Posterior cingulate gyrus (tissue), 11 donors: Measurements from ENCODE around the gene CAPN9.
"Not testable (repeated sequence)": the region's sequence is repeated elsewhere in the genome, so short reads cannot be mapped to it uniquely, and the experiment has no call there.

Experiments
- DNase-seq, 10 donors: peaks; one replicate each; pipeline versions ENCODE4 v3.0.0 to v3.0.0-alpha.2; 2020 to 2021; ENCODE audit warnings: mixed read lengths in 3 of 10
- intact Hi-C: fragments of 100-400 bp; cut with DNase I; formaldehyde crosslinking; loops from one replicate; pipeline ENCODE4 v1.15.1; 2023

The CAPN9 gene, protein sequence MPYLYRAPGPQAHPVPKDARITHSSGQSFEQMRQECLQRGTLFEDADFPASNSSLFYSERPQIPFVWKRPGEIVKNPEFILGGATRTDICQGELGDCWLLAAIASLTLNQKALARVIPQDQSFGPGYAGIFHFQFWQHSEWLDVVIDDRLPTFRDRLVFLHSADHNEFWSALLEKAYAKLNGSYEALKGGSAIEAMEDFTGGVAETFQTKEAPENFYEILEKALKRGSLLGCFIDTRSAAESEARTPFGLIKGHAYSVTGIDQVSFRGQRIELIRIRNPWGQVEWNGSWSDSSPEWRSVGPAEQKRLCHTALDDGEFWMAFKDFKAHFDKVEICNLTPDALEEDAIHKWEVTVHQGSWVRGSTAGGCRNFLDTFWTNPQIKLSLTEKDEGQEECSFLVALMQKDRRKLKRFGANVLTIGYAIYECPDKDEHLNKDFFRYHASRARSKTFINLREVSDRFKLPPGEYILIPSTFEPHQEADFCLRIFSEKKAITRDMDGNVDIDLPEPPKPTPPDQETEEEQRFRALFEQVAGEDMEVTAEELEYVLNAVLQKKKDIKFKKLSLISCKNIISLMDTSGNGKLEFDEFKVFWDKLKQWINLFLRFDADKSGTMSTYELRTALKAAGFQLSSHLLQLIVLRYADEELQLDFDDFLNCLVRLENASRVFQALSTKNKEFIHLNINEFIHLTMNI

GRCh38 chr1:230747127-230747730 is at the start of gene CAPN9:
Gene CAPN9 (plus strand): TSS chr1:230747388. CDS start chr1:230747497, 109 bp downstream.
- intact Hi-C loops, result no loop called here
- no peak for DNase-seq

DNA sequence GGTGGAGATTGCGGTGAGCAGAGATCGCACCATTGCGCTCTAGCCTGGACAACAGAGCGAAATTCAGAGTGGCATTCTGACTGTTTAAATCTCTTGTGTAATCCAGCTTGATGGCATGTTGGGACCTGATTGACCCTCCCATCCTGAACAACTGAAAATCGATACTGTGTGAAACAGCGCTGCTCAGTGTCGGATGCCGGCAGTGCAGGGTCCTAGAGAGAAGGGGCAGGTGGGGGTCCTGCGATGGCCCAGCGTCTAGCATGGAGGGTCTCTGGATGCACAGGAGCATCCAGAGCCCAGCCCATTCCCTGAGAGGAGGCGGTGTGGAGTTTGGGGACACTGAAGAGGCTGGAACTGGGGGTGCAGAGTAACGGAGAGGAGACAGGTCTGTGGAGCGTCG is 49.1 kb upstream of the CAPN9 start:
- no peak for DNase-seq
- intact Hi-C loops, result no loop called here

DNA sequence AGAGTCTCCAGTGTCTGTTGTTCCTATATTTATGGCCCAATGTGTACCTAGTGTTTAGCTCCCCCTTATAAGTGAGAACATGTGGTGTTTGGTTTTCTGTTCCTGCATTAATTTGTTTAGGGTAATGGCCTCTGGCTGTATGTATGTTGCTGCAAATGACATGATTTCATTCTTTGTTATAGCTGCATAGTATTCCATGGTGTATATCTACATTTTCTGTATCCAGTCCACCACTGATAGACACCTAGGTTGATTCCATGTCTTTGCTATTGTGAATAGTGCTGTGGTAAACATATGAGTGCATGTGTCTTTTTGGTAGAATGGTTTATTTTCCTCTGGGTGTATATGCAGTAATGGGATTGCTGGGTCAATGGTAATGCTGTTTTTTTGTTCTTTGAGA is 48.2 kb upstream of the CAPN9 start:
- DNase-seq, intact Hi-C loops: not testable (repeated sequence)

GRCh38 chr1:230699716-230700115 is 47.5 kb upstream of the CAPN9 start:
- intact Hi-C loops, result loop anchor here (10.0 kb wide), 1 partner anchor 75 kb away; no protein-coding TSS in a partner anchor
- no peak for DNase-seq

DNA sequence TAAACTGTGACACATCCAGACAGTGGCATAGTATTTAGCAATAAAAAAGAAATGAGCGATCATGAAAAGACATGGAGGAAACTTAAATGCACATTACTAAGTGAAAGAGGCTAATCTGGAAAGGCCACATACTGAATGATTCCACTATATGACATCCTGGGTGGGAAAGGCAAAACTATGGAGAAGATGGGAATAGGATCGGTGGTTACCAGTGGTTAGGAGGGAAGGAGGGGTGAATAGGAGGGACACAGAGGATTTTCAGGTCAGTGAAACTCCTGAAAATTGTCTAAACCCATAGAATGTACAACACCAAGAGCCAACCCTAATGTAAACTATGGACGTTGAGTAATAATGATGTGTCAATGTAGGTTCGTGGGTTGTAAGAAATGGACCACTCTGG is 47.1 kb upstream of the CAPN9 start:
- intact Hi-C loops, result loop anchor here (10.0 kb wide), 1 partner anchor 75 kb away; no protein-coding TSS in a partner anchor
- DNase-seq, result no peak

DNA sequence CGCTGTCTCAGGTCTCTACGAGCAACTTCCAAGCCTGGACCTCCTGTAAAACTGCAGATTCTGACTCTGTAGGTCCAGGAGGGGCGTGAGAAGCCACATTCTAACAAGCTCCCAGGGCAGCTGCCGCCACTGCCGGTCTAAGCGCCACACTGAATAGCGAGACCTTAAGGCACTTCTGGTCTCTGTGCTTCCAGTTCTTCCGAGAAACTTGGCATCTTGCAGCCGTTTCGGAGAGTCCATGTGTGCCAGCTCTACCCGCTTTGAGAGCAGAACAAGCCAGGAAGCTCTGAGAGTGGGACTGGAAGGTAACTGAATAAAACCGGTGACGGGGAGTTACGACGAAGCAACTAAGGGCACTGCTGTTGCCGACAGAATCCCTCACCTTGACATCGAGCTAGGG is 45.8 kb upstream of the CAPN9 start:
- DNase-seq, result peak in 2 of 10 donors; percentile 31 to 85
- intact Hi-C loops, result loop anchor here (10.0 kb wide), 1 partner anchor 73 kb away; no protein-coding TSS in a partner anchor

DNA sequence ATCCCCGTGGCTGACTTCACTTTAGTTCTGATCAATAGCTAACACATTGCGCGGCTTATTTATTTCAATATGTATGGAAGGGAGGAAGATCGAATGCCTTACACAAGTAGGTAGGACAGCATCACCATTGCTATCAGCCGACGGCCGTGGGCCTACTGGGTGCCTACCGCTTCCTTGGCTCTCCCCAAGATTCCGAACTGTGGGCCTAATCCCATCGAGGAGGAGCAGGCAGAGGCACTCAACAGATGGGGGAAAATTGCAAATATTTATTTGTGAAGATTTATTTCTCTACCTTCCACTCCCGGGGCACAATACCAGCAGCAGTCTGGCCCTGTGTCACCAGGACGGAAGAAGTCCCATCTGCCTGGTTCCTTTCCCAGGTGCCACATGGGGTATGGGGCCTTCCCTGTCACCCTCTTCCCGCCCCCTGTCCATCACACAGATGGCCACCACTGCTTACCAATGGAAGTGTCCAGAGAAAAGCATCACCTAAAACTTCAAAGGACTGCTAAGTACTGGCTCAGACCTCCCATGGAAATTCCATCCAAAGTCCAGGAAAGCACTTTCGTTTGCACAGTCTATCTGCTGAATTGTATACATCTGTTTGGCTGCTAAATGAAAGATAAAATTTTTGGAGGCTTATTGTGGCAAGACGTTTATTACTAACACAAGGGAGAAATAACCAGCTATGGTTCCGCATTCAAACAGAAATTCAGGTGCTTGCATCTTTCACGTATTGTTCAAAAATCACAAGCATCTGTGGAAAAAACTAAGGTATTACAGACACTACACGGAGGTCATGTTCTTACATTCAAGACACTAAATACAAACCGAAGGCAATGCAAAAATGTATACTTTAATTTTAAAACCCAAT is 45.1 kb upstream of the CAPN9 start:
- DNase-seq, result no peak
- intact Hi-C loops, result loop anchor here (10.0 kb wide), 1 partner anchor 73 kb away; no protein-coding TSS in a partner anchor

GRCh38 chr1:230702934-230703678 is 44.1 kb upstream of the CAPN9 start:
- no peak for DNase-seq

GRCh38 chr1:230703679-230704385 is 43.4 kb upstream of the CAPN9 start:
- peak in 1 of 10 donors; percentile 73 for DNase-seq
- intact Hi-C loops, result loop anchor here (10.0 kb wide), 1 partner anchor 71 kb away; no protein-coding TSS in a partner anchor

More at GRCh38 chr1:230702934-230703678, 44.1 kb upstream of the CAPN9 start:
- intact Hi-C loops, result loop anchor here (10.0 kb wide), 1 partner anchor 72 kb away; no protein-coding TSS in a partner anchor

GRCh38 chr1:230704830-230705229 is 42.4 kb upstream of the CAPN9 start:
- DNase-seq, result no peak
- intact Hi-C loops, result loop anchor here (10.0 kb wide), 1 partner anchor 70 kb away; no protein-coding TSS in a partner anchor

GRCh38 chr1:230705289-230706019 is 41.7 kb upstream of the CAPN9 start:
- intact Hi-C loops, result loop anchor here (10.0 kb wide), 1 partner anchor 69 kb away; no protein-coding TSS in a partner anchor
- no peak for DNase-seq

GRCh38 chr1:230706020-230706699 is 41.0 kb upstream of the CAPN9 start:
- no peak for DNase-seq
- intact Hi-C loops, result loop anchor here (10.0 kb wide), 1 partner anchor 69 kb away; no protein-coding TSS in a partner anchor

GRCh38 chr1:230706887-230707731 is 40.1 kb upstream of the CAPN9 start:
- DNase-seq, result no peak
- intact Hi-C loops, result loop anchor here (10.0 kb wide), 1 partner anchor 68 kb away; no protein-coding TSS in a partner anchor

DNA sequence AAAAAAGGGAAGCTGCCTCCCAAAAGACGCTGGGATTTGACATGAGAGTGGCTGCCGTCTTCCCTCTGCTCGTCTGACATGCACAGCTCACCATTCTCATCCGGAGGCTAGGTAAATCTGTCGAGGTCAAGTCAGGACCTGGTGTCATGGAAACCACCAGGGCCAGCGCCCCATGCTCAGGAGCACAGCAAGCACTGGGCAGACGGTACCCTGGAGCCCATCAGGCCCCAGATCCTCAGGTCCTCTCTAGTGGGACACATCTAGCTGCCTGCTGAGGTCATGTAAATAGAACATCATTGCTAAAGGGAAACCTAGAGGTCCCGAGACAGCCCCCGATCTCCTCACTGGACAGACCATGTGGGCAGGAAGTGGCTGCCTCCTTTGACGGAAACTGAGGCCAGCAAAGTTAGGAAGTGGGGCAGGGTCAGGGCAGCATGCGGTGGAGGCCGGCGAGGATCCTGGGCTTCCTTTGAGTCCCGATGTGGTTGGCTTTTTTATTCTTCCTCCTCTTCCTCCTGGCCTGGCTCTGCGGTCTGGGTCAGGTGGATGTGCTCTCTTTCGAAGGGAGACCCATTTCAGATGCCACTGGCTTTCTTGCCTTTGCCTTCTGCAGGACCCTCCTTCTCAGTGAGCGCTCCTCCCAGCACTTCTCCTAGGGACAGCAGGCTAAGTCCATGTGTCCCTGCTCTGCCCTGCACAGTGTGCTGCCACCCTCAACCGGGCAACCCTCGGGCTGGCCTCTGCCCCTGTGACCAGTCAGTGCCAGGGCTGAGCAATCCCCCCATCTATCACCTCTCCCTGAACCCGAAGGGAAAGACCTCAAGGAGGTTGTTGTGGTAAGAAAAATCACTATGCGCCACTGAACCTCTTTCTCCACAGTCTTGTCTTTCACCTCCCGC is 39.2 kb upstream of the CAPN9 start:
- peak in 1 of 10 donors; percentile 61 for DNase-seq
- intact Hi-C loops, result loop anchor here (10.0 kb wide), 1 partner anchor 67 kb away; no protein-coding TSS in a partner anchor
